Stomach (tissue), 4 donors: ENCODE measurements around the gene TRIP6.

ENCODE experiments used
- POLR2A ChIP-seq, 4 donors: fragments of 450-650 bp; IDR thresholded peaks; one replicate each; pipeline ENCODE4 v1.6.1; 2016; ENCODE audit warnings: antibody characterized with exemption in 4 of 4, control low read depth in 2 of 4, mild to moderate bottlenecking in 1 of 4, moderate library complexity in 1 of 4
- POLR2AphosphoS5 ChIP-seq, 3 donors: sonication (generic); formaldehyde crosslinking; IDR thresholded peaks; one replicate each; pipeline ENCODE4 v1.6.1; 2016; ENCODE audit warnings: antibody characterized with exemption in 3 of 3
- TF ChIP-seq, protein P1 (sequence below), 7 experiments: fragments of 450-650 bp in 4 of 7; fragments of 200-600 bp in 3 of 7; sonication (generic) in 3 of 7; IDR thresholded peaks; one replicate each; pipeline ENCODE4 v1.5.1; 2016 to 2019; ENCODE audit warnings: antibody characterized with exemption in 7 of 7, control low read depth in 2 of 7, mild to moderate bottlenecking in 1 of 7

DNA sequence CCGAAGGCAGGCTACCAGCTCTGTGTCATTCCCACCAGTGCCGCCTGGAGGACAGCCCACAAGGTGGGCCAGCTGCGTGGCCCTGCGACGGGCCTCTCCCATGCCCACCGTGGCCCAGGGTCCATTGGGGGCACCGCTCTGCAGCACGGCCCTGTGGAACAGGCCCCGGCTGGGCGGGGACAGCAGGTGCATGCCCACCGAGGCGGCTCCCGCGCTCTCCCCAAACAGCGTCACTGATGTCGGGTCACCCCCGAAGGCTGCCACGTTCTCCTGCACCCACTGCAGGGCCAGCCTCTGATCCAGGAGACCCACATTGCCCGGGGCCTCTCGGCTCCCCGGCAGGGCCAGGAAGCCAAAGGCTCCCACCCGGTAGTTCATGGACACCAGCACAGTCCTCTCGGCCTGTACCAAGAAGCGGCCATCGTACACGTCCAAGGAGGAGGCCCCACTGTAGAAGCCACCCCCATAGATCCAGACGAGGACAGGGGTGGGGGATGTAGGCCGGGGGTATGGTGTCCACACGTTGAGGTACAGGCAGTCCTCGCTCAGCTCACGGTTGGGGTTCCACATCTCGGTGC lies 26.2 kb downstream of the TRIP6 start:
- TF ChIP-seq, protein P1, sequence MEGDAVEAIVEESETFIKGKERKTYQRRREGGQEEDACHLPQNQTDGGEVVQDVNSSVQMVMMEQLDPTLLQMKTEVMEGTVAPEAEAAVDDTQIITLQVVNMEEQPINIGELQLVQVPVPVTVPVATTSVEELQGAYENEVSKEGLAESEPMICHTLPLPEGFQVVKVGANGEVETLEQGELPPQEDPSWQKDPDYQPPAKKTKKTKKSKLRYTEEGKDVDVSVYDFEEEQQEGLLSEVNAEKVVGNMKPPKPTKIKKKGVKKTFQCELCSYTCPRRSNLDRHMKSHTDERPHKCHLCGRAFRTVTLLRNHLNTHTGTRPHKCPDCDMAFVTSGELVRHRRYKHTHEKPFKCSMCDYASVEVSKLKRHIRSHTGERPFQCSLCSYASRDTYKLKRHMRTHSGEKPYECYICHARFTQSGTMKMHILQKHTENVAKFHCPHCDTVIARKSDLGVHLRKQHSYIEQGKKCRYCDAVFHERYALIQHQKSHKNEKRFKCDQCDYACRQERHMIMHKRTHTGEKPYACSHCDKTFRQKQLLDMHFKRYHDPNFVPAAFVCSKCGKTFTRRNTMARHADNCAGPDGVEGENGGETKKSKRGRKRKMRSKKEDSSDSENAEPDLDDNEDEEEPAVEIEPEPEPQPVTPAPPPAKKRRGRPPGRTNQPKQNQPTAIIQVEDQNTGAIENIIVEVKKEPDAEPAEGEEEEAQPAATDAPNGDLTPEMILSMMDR (IDR thresholded peaks at IDR 0.05) = no peak
- TF ChIP-seq POLR2A (IDR thresholded peaks at IDR 0.05) (no peak), POLR2AphosphoS5 (IDR thresholded peaks at IDR 0.05) (no peak)
